Stimulated activated CD8-positive, alpha-beta memory T cell treated with anti-CD3 and anti-CD28 coated beads, Interleukin-4, amount 100 ng/mL, for 48 hours (primary cell): ENCODE results near the gene NEO1.

Source experiments
- DNase-seq: peaks from one replicate; pipeline ENCODE4 v3.0.0-alpha.2; 2020

Gene NEO1

GRCh38 chr15:73337187-73337586 is 284.9 kb downstream of the NEO1 start:
- DNase-seq: no peak

- DNase-seq: no peak
Observed at GRCh38 chr15:73338058-73338457, 285.8 kb downstream of the NEO1 start.

- DNase-seq: no peak
Observed at GRCh38 chr15:73338606-73339374, 286.5 kb downstream of the NEO1 start.

- DNase-seq: no peak
Observed at GRCh38 chr15:73340502-73341192, 288.4 kb downstream of the NEO1 start.

GRCh38 chr15:73341886-73342600 is 289.8 kb downstream of the NEO1 start:
- no peak for DNase-seq

GRCh38 chr15:73344056-73344455 is 291.8 kb downstream of the NEO1 start:
- no peak for DNase-seq

GRCh38 chr15:73345658-73346057 is 293.4 kb downstream of the NEO1 start:
- DNase-seq: no peak

- DNase-seq: peak; percentile 78
Observed at GRCh38 chr15:73346735-73347312, 294.6 kb downstream of the NEO1 start.

GRCh38 chr15:73349191-73349590 is 296.9 kb downstream of the NEO1 start:
- no peak for DNase-seq

- no peak for DNase-seq
Observed at GRCh38 chr15:73352082-73352481, 299.8 kb downstream of the NEO1 start.

- no peak for DNase-seq
Observed at GRCh38 chr15:73353734-73354133, 301.5 kb downstream of the NEO1 start.

GRCh38 chr15:73354241-73354640 is 302.0 kb downstream of the NEO1 start:
- no peak for DNase-seq
